Activated naive CD8-positive, alpha-beta T cell treated with anti-CD3 and anti-CD28 coated beads, Interleukin-2, amount 50 U/mL, for 16 hours (primary cell): ENCODE results near the gene STOML3.
"Not testable (repeated sequence)": the region's sequence is repeated elsewhere in the genome, so short reads cannot be mapped to it uniquely, and the experiment has no call there.

Source experiments
- DNase-seq: peaks from one replicate; pipeline ENCODE4 v3.0.0-alpha.2; 2020; ENCODE audit warnings: low read depth, low spot score

The STOML3 gene

GRCh38 chr13:38990693-38991092, at the start of gene STOML3:
Gene STOML3, minus strand, starts transcription at chr13:38990831. Its CDS starts 110 bp downstream, at chr13:38990721.
- no peak for DNase-seq

- DNase-seq: no peak
These were observed 49.6 kb upstream of the STOML3 start for GRCh38 chr13:39040206-39040605.

- no peak for DNase-seq
These were observed 48.4 kb upstream of the STOML3 start for GRCh38 chr13:39039041-39039440.

GRCh38 chr13:39038569-39039030, 48.0 kb upstream of the STOML3 start:
- DNase-seq: peak; percentile 6

GRCh38 chr13:39037880-39038568, 47.4 kb upstream of the STOML3 start, which contains the start of the genes NHLRC3 and PROSER1:
Gene NHLRC3, plus strand, starts transcription at chr13:39038456. Its CDS starts 184 bp downstream, at chr13:39038640.
Gene PROSER1, minus strand, starts transcription at chr13:39038089. Its CDS starts 847 bp downstream, at chr13:39037242.
- DNase-seq: peak; percentile 63

- DNase-seq: no peak
These were observed 46.8 kb upstream of the STOML3 start for GRCh38 chr13:39037410-39037879.

GRCh38 chr13:39036212-39036611, 45.6 kb upstream of the STOML3 start:
- DNase-seq: no peak

- no peak for DNase-seq
These were observed 45.2 kb upstream of the STOML3 start for GRCh38 chr13:39035799-39036198.

GRCh38 chr13:39035204-39035603, 44.6 kb upstream of the STOML3 start:
- DNase-seq: no peak

- no peak for DNase-seq
These were observed 43.5 kb upstream of the STOML3 start for GRCh38 chr13:39034085-39034484.

- DNase-seq: no peak
These were observed 41.5 kb upstream of the STOML3 start for GRCh38 chr13:39032150-39032549.

GRCh38 chr13:39025433-39025839, 34.8 kb upstream of the STOML3 start:
- DNase-seq: no peak

- no peak for DNase-seq
These were observed 33.1 kb upstream of the STOML3 start for GRCh38 chr13:39023761-39024160.

- DNase-seq: no peak
These were observed 32.7 kb upstream of the STOML3 start for GRCh38 chr13:39023316-39023715.

GRCh38 chr13:39020853-39021462, 30.3 kb upstream of the STOML3 start:
- no peak for DNase-seq

- DNase-seq: no peak
These were observed 26.2 kb upstream of the STOML3 start for GRCh38 chr13:39016787-39017186.

- no peak for DNase-seq
These were observed 25.5 kb upstream of the STOML3 start for GRCh38 chr13:39016087-39016486.

GRCh38 chr13:39013462-39013861, 22.8 kb upstream of the STOML3 start:
- no peak for DNase-seq

GRCh38 chr13:39012608-39013007, 22.0 kb upstream of the STOML3 start:
- no peak for DNase-seq

GRCh38 chr13:39006371-39007111, 15.9 kb upstream of the STOML3 start:
- not testable (repeated sequence) for DNase-seq

- DNase-seq: no peak
These were observed 8.1 kb upstream of the STOML3 start for GRCh38 chr13:38998739-38999138.

- no peak for DNase-seq
These were observed 2.8 kb upstream of the STOML3 start for GRCh38 chr13:38993381-38993780.
